VCaP (cell line): ENCODE measurements around the gene TMEM108.

Source experiments
- H3K27ac ChIP-seq: fragments of 450-650 bp; 2 replicates; pipeline ENCODE4 v1.5.1; 2017
- TF ChIP-seq, protein P1 (sequence below): fragments of 450-650 bp; conservative IDR thresholded peaks from 2 replicates; pipeline ENCODE4 v1.5.1; 2017; ENCODE audit warnings: mild to moderate bottlenecking, moderate library complexity

TMEM108 gene

DNA sequence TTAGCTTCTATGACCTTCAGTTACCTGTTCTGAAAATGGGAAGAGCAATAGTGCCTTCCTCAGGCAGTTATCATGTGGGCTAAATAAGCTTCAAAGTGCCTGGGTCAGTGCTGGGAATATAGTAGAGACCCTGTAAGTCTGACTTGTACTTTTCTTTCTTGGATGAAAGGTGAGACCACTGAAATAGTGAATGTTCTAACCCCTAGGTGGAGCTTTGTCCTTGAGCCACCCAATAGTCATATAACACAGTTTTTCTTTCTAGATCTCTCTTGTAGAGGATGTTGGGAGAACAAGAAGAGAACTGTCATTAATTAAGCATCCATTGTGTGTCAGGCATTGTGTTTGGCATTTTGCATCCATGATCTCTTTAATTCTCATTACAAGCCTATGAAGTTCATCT, 348.7 kb downstream of the TMEM108 start:
- TF ChIP-seq, protein P1, sequence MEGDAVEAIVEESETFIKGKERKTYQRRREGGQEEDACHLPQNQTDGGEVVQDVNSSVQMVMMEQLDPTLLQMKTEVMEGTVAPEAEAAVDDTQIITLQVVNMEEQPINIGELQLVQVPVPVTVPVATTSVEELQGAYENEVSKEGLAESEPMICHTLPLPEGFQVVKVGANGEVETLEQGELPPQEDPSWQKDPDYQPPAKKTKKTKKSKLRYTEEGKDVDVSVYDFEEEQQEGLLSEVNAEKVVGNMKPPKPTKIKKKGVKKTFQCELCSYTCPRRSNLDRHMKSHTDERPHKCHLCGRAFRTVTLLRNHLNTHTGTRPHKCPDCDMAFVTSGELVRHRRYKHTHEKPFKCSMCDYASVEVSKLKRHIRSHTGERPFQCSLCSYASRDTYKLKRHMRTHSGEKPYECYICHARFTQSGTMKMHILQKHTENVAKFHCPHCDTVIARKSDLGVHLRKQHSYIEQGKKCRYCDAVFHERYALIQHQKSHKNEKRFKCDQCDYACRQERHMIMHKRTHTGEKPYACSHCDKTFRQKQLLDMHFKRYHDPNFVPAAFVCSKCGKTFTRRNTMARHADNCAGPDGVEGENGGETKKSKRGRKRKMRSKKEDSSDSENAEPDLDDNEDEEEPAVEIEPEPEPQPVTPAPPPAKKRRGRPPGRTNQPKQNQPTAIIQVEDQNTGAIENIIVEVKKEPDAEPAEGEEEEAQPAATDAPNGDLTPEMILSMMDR: no peak
- no peak overlapping the region for H3K27ac ChIP-seq

DNA sequence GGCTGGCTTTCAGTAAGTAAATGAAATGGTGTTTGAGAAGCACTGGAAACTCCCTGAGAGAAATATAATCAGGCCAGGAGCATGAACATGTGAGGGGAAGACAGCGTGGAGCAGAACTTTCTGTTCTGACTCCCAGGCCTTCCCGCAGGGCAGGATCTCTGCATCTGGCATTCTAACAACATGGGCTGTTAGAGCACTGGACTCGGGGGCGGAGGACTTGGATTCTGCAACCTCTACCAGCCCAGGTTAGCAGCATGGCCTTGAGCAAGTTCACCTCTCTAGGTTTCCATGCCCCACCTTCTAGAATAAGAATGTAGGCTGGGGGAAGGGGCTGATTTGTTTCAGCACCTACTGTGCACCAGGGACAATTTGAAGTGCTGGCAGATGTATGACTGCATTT, 349.1 kb downstream of the TMEM108 start:
- TF ChIP-seq, protein P1: no peak
- no peak overlapping the region for H3K27ac ChIP-seq

DNA sequence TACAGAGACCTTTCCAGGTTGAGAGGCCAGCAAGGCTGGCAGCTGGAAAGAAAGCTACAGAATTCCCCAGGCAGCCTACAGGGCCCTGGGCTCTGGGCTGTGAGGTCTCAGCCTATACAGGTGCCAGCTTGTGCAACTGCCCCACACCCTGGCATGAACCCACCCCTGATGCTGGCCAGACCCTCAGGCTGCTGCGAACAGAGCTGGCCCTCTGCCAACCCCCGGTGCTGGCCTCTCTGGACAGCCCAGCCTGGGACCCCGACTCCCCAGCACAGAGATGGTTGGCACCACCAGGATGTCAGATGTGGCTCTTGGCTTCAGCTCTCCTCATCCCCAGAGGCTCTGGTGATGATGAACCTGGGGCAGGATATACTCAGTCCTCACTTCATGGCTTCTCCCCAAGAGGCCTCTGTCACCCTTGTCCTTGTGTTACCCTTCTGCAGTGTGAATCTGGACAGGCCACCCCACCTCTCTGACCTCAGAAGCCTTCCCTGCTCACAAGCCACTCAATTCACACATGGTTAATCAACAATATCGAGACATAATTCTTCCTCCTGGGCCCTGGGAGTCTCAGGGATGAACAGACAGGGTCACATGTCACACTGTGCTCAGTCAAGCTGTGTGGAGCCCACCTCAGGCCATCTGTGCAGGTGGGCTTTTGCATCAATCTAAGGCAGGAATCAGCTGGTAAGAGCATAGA, 350.7 kb downstream of the TMEM108 start:
- H3K27ac ChIP-seq: no peak overlapping the region
- TF ChIP-seq, protein P1: no peak

DNA sequence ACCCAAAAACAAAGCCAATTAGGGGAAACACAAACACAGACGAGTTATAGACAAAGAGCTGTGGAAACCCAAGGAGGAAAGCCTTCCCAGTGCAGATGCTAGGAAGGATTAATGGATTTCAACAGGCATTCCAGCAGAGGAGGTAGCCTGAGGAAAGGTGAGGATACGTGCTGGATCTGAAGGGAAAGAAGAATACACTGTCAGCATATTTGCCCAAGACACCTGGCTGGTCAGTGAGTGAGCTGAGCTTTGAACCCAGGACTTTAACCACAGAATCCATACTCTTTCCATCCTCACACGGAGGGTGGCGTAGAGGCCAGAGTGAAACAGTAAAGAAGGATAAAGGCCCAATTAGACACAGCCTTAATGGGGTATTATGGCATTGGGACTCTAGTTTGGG, 352.5 kb downstream of the TMEM108 start:
- H3K27ac ChIP-seq: no peak overlapping the region
- TF ChIP-seq, protein P1: no peak

DNA sequence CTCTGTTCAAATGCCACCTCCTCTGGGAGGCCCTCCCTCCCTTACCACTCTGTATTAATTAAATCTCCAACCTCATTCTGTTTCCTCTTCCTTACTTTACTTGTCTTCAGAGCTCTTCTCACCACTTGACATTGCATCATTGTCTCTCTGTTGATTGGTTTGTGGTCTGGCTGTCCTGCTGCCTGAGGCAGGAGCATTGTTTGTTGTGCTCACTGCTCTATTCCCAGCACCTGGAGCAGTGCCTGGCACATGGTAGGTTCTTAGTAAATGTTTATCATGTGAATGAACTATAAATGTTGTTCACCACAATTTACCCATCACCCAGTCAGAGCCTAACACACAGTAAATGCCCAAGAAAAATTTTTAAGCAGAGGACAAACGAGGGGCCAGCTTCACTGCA, 355.0 kb downstream of the TMEM108 start:
- TF ChIP-seq, protein P1: no peak
- H3K27ac ChIP-seq: no peak overlapping the region

DNA sequence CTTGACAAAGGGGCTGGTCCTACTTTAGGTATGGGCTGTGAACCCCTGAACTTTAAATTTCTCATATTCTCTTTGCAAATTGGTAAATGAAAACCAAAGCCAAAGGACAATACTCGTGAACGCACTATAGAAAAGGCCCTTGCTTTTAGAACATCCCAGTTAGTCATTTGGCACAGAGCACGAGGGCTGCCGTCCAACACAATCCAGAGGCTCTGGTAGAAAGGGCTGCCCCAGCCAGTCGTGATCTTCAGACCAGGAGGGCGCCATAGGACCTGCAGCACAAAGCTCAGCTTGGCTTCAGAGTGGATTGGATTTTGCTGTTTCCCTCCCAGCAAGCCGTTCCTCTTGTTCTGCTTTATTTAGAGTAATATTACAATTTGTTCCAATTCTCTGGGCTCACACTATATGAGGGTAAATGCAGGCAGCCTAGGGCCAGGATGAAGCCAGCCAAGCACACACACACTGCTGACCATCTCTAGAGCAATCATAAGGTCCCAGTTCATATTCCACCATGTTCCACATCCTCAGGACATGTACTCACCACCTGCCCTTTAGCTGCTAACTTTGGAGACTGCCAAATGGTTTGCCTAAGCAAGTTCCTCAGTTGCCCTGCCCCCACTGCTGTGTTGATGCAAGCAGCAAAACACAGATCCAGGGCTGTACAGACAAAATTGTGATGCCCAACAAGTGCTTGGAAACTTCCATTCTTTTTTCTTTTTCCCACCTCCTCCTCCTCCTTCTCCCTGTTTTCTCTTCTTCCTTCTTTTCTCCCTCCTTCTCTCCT, 355.7 kb downstream of the TMEM108 start:
- no peak overlapping the region for H3K27ac ChIP-seq
- TF ChIP-seq, protein P1: no peak

DNA sequence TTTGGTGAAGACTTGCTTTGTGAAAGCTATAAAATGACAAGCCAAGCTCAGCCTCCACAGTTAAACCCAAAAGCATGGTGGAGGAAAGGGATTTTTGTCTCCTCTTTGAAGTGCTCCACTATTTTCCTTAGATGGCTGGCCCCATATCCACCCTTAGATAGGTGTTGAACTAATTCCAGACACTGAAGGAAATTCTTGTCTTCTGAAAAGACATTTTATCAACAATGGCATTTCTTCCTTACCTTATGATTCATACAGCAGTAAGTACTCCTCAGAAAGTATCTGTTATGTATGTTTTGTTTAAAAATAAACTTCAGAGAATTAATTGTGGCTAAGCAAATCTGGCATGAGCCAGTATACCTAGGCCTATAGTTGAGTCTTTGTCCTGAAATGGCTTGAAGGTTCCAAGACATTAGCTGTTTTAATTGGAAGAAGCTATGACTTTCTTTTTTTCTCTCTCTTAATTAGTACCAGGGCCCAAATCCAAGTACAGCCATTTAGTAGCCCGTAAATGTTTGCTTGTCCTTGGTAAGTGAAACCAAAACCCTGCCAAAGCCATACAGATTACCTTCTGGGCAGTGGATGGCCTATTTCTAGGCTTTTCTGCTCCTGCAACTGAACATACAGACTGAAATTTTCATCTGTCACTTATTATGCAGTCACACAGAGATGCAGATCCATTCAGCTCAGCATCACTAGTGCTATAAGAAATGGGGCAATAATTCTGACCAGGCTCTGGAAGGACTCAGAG, 356.5 kb downstream of the TMEM108 start:
- TF ChIP-seq, protein P1: no peak
- peak overlapping the region; percentile 20; the same call in 1 of the 2 replicates for H3K27ac ChIP-seq
